Dermis microvascular lymphatic vessel endothelial cell (primary cell): ENCODE measurements around the gene ACSL1. TPM values are rescaled to one million over a fixed set of nuclear protein-coding genes. Genes with fewer than 3 reads are reported as not detected.
"Not testable (repeated sequence)": the region's sequence is repeated elsewhere in the genome, so short reads cannot be mapped to it uniquely, and the experiment has no call there.

Experiments used
- DNase-seq, 2 donors: peaks; one replicate each; pipeline versions ENCODE4 v3.0.0 to v3.0.0-alpha.2; 2010; ENCODE audit warnings: low read depth in 2 of 2
- total RNA-seq: library from RNA; depleted of rRNA; stranded (reverse); fragments of >200 nt; gene quantifications from 2 replicates; pipeline ENCODE4 v1.2.1, GENCODE V29; 2014

ACSL1 gene
- total RNA-seq, 1 donor from 2014 or later: 9.4 TPM

- no peak for DNase-seq
Measured at GRCh38 chr4:184843984-184844554, 18.3 kb upstream of the ACSL1 start.

GRCh38 chr4:184839075-184839399 is 13.3 kb upstream of the ACSL1 start:
- DNase-seq: not testable (repeated sequence)

GRCh38 chr4:184838249-184839074 is 12.7 kb upstream of the ACSL1 start:
- no peak for DNase-seq

GRCh38 chr4:184836613-184837012 is 10.8 kb upstream of the ACSL1 start:
- DNase-seq: no peak

GRCh38 chr4:184833046-184833838 is 7.5 kb upstream of the ACSL1 start:
- no peak for DNase-seq

GRCh38 chr4:184831153-184831552 is 5.4 kb upstream of the ACSL1 start:
- DNase-seq: no peak

GRCh38 chr4:184826691-184827270 is 1.0 kb upstream of the ACSL1 start:
- no peak for DNase-seq

GRCh38 chr4:184825141-184825895 is 450 bp downstream of the ACSL1 start:
- DNase-seq: peak in 1 of 2 donors; percentile 32

- no peak for DNase-seq
Measured at GRCh38 chr4:184824776-184825084, 1.0 kb downstream of the ACSL1 start.

GRCh38 chr4:184824081-184824775 is 1.5 kb downstream of the ACSL1 start:
- DNase-seq: no peak

GRCh38 chr4:184823014-184823413 is 2.8 kb downstream of the ACSL1 start:
- no peak for DNase-seq

- no peak for DNase-seq
Measured at GRCh38 chr4:184822356-184822755, 3.4 kb downstream of the ACSL1 start.

GRCh38 chr4:184821242-184821641 is 4.5 kb downstream of the ACSL1 start:
- no peak for DNase-seq

- no peak for DNase-seq
Measured at GRCh38 chr4:184819786-184820185, 6.0 kb downstream of the ACSL1 start.

GRCh38 chr4:184818216-184818564 is 7.6 kb downstream of the ACSL1 start:
- no peak for DNase-seq

- DNase-seq: no peak
Measured at GRCh38 chr4:184817494-184818215, 8.1 kb downstream of the ACSL1 start.

- no peak for DNase-seq
Measured at GRCh38 chr4:184816962-184817361, 8.8 kb downstream of the ACSL1 start.

- DNase-seq: peak; percentile 16 to 46
Measured at GRCh38 chr4:184815046-184815877, 10.5 kb downstream of the ACSL1 start.

- DNase-seq: no peak
Measured at GRCh38 chr4:184814686-184815045, 11.1 kb downstream of the ACSL1 start.
